ENCODE results near the gene CLEC5A. TPM values are rescaled to one million over a fixed set of nuclear protein-coding genes. Genes with fewer than 3 reads are reported as not detected.
"Not testable (repeated sequence)": the region's sequence is repeated elsewhere in the genome, so short reads cannot be mapped to it uniquely, and the experiment has no call there.

Gene CLEC5A
- total RNA-seq, 2 donors from 2014 or later, result 0.27 TPM; not detected in 1

- TF ChIP-seq CTCF (IDR thresholded peaks at IDR 0.05), result no peak
- intact Hi-C loops (cut with DNase I), result no loop called here
- Histone ChIP-seq H3K27ac (no peak within 1 kb of the TSS), H3K36me3 (no peaks in the 10 kb centered on the region), H3K4me1 (no peaks in the 10 kb centered on the region), H3K9me3 (no peaks in the 10 kb centered on the region), H3K27me3 (no peaks in the 10 kb centered on the region), H3K9ac (ENCODE audit: low read depth in 2 of 2, low read length in 2 of 2) (no peak within 1 kb of the TSS), H3K4me3 (no peak within 1 kb of the TSS)
- DNase-seq, result no peak
Observed at GRCh38 chr7:141916099-141916498, 30.7 kb downstream of the CLEC5A start, which contains the start of gene OR9A4. OR9A4 (plus strand) TSS chr7:141916399; CDS start chr7:141918876, 2,477 bp downstream.

DNA sequence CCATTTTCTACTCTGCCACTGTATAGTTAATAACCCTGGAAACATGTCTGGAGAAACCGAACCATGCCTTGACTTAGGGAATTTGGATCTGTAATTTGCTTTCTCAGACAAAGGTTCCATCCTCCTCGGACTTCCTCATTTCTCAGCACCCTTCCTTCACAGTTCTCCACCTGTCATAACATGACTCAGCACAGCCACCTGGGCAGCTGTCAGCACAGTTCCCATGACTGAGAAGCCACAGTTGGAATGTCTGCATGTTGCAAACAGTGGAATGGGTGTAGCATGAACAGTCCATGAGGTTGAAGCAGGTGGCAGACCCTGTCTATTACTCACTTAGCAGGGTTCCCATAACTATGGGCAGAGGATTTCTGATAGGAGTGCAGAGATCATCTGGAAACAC, 31.2 kb downstream of the CLEC5A start:
- Histone ChIP-seq H3K9me3 (no peaks in the 10 kb centered on the region), H3K4me1 (no peaks in the 10 kb centered on the region), H3K27me3 (no peaks in the 10 kb centered on the region), H3K27ac (no peak overlapping the region), H3K4me3 (no peak overlapping the region), H3K9ac (ENCODE audit: low read depth in 2 of 2, low read length in 2 of 2) (no peak overlapping the region), H3K36me3 (no peaks in the 10 kb centered on the region)
- DNase-seq, result peak; percentile 41
- TF ChIP-seq CTCF (IDR thresholded peaks at IDR 0.05), result no peak
- intact Hi-C loops (cut with DNase I), result no loop called here

DNA sequence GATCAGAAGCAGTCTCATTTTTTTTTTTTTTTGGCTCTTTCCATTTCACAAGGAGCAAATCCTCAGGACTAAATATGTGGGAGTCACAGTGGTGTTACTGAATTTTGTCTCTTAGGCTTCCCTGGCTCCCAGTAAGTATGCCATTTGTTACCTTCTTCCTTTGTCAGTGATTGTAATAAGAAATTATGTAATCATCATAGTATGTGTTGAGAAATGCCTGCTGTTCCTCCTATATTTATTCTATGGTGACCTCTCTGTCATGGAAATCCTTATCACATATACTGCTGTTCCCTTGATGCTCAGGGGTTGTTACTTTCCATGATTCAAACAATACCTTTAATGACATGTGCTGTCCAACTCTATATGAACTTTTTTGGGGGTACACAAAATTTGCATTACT, 35.4 kb downstream of the CLEC5A start:
- Histone ChIP-seq H3K9ac (ENCODE audit: low read depth in 2 of 2, low read length in 2 of 2) (no peak overlapping the region), H3K4me3 (no peak overlapping the region), H3K9me3 (no peaks in the 10 kb centered on the region), H3K27ac (no peak overlapping the region), H3K36me3 (no peaks in the 10 kb centered on the region), H3K27me3 (no peaks in the 10 kb centered on the region), H3K4me1 (no peaks in the 10 kb centered on the region)
- intact Hi-C loops (cut with DNase I), result no loop called here
- TF ChIP-seq CTCF (IDR thresholded peaks at IDR 0.05), result no peak
- no peak for DNase-seq

DNA sequence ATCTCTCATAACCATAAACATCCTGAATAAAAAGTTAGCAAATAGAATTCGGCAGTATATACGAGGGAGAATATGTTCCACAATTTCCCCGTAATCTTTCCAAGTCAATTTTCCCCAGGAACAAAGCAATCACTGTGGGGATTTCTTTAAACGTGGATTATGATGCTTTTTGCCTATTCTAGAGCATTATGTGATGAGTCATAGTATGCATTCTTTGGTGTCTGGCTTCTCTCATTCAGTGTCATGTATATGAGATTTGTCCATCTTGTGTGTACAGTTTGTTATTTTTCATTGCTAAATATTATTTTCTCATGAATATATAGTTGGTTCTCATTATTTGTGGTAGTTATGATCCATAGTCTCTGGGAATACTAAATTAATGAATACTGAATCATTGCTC, 40.5 kb downstream of the CLEC5A start:
- no peaks in the 10 kb centered on the region for H3K4me1 ChIP-seq
- no peak overlapping the region for H3K4me3 ChIP-seq
- no peak overlapping the region for H3K27ac ChIP-seq
- no peaks in the 10 kb centered on the region for H3K9me3 ChIP-seq
- H3K27me3 ChIP-seq, result no peaks in the 10 kb centered on the region
- intact Hi-C loops (cut with DNase I), result no loop called here
- no peak for TF ChIP-seq CTCF (IDR thresholded peaks at IDR 0.05)
- H3K9ac ChIP-seq (ENCODE audit: low read depth in 2 of 2, low read length in 2 of 2), result no peak overlapping the region
- DNase-seq, result no peak
- no peaks in the 10 kb centered on the region for H3K36me3 ChIP-seq

- H3K36me3 ChIP-seq; H3K9ac ChIP-seq (ENCODE audit: low read depth in 2 of 2, low read length in 2 of 2); H3K4me1 ChIP-seq; H3K4me3 ChIP-seq; H3K27me3 ChIP-seq; H3K9me3 ChIP-seq; DNase-seq; intact Hi-C loops (cut with DNase I); H3K27ac ChIP-seq: not testable (repeated sequence)
Observed at GRCh38 chr7:141899366-141899765, 47.4 kb downstream of the CLEC5A start.

GRCh38 chr7:141891336-141891735, 55.4 kb downstream of the CLEC5A start:
- TF ChIP-seq CTCF (IDR thresholded peaks at IDR 0.05), result no peak
- Histone ChIP-seq H3K9ac (ENCODE audit: low read depth in 2 of 2, low read length in 2 of 2) (no peak overlapping the region), H3K4me1 (no peaks in the 10 kb centered on the region), H3K4me3 (no peak overlapping the region), H3K27ac (no peak overlapping the region), H3K36me3 (no peaks in the 10 kb centered on the region), H3K27me3 (no peaks in the 10 kb centered on the region), H3K9me3 (no peaks in the 10 kb centered on the region)
- intact Hi-C loops (cut with DNase I), result no loop called here
- DNase-seq, result no peak

Measured in colonic mucosa (tissue), 4 donors.